Kidney capillary endothelial cell (primary cell): ENCODE measurements around the gene DTHD1.

ENCODE experiments used
- DNase-seq: peaks from one replicate; pipeline ENCODE4 v3.0.0-alpha.2; 2018; ENCODE audit warnings: low spot score

Gene DTHD1

DNA sequence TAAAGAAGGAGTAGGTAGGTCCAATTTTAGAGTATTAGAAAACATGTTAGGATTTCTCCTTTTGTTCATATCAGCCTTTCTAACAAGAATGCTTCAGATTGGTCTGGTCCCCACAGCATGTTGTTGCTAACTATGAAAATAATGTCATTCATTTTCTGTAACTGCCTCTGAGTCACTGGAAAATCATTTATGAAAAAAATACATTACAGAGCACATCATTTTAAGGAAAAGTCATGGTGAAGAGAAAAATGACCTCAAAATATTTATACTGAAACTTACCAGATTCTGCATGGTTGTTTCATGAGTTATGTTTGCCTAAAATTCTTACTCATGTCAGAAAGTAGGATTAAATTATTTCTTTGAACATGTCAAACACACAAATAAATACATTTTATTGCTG lies 35.2 kb downstream of the DTHD1 start:
- no peak for DNase-seq

DNA sequence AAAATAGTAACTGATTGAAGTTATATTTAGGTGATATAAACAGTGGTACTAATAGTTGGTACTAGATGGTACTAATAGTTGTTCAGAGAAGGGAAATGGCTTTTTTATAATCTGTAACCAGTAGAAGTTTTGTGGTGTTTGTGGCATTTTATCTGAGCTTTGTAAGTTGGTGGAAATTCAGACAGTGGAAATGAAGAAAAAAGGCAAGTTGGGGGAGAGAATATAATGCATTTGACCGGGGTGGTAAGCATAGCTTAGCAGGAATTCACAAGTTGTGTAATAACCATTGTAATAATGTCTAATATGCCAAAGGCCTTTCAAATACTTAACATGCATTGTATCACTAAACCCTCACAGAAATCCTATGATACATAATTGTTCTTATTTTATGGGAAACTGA lies 36.3 kb downstream of the DTHD1 start:
- no peak for DNase-seq

DNA sequence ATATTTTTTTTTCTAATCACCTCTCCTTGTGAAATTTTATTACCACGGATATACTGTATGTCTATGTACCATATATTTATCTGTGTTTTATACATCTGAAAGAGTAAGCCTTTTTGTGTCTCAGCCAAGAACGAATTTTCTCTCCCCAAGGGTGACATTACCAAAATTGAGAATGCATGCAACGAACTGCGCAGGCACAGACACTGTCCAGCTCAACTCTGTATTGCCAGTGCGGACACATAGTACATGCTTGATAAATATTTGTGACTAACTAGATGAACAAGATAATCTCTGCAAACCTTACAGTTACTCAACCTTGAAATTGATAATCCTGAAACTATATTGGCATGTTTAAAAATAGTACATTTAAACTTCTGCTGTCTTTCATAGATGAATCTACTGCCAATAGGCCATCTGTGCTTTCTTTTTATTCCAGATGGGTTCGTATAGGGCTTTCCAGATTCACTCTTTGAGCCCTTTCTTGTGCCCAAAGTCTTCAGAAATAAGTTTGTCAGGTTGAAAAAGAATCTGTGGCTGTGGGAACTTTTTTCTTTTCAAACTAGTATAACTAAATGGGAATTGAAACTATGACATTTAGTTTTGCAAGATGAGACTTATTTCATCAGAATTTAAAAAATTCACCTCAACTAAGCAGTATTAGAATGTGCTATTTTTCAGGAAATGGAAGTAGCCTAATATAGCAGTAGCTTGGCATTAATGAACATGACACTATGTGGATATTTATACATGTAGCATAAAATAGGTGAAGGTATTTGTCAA lies 38.9 kb downstream of the DTHD1 start:
- no peak for DNase-seq

DNA sequence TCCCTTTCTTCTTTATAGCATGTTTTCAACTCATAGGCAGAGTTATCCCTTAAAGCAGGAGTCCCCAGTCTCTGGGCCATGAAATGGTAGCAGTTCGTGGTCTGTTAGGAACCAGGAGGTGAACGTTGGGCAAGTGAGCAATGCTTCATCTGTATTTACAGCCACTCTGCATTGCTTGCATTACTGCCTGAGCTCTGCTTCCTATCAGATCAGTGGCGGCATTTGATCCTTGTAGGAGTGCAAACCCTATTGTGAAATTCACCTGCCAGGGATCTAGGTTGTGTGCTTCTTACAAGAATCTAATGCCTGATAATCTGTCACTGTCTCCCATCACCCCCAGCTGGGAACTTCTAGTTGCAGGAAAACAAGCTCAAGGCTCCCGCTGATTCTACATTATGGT lies 39.8 kb downstream of the DTHD1 start:
- DNase-seq = no peak

DNA sequence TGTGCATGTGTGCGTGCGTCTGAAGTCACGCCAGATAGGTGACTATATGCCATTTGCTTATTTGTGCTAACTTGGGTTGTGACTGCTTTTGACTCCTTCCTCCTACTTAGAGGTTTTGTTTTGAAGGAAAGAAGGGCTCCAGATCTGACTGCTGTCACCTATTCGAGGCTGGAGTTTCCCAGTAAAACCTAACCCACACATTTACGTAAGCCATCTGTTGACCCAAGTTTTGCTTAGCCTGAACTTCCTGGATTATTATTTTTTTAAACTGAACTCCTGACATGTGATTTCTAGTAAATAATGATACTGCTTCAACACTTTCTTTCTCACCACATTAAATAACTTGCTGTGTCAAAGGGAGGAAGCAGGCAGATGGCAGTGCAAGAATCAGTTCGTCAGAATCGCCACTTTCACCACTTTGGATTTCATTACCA lies 41.5 kb downstream of the DTHD1 start:
- no peak for DNase-seq

DNA sequence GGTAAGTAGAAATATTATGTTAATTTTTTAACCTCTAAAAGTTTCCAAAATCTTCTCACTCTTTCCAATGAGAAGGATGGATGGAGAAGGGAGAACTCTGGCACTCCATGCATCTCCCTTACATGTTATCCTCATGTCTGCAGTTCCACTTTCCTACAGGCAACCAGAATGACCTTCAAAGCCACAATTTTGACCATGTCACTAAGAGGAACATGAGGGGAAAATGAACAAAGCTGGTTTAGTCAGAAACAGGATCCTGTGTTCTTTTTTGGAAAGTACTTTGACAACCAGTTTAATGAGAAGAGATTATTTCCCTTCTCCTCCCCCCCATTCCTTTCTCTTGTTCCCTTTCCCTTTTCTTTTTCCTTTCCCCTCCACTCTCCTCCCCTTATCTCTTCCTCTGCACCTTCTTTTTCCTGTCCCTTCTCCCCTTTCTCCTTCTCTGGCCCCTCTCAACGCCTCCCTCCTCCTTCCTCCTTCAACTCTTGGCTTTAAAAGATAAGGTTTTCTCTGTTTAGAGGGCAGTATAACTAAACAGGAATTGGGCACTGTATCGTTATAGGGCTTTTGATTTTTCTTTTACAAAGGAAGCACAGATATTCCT lies 42.5 kb downstream of the DTHD1 start:
- DNase-seq = no peak

DNA sequence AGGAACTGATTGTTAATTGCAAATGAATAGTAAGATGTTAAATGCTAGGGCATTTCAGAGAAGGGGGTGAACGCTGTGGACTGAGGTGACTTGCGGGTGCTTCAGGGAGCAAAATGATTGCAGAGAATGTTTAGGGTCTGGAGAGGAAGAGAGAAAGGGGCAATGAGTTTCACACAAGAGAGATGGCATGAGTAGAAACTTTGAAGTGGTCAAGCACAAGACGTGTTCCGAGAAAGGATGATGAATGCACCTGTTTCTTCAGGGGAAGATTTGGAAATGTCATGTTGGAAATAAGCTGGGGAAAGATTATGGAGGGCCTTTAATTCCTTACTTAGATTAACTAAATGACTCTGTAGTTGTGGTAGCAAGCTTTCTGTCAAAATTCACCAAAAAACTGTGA lies 43.4 kb downstream of the DTHD1 start:
- no peak for DNase-seq

DNA sequence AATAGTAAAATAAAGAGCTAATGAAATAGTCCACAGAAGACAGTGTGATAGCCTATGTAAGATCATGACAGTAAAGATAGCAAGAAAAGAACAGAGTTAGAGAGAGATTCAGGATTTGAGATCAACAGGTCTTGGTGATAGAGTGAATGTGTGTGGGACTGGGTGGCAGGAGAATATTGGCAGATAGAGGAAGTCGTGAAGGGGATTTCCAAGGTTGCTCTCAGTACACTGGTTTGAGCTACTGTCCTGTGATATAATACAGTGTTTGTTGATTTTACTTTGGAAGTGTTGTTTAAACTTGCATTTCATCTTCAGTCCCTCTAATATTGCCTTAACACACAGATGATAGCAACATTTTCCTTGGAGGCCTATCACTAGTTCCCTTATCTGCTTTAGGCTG lies 44.1 kb downstream of the DTHD1 start:
- no peak for DNase-seq

DNA sequence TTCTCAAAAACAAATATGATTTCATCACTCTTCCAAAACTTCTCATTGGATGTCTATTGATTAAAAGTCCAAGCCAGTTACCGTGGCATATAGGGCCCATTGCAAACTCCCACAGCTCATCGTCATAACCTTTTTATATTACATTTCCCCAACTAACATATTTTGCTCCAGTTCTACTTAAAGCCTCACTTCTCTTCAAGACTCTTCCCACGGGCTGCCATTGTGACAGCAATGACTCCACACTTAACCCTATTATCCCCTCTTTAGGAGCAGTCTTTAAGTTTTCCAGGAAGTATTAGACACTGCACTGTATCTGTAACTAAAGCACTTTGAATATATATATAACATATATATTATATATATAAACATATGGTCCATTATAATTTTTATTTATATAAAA lies 44.5 kb downstream of the DTHD1 start:
- DNase-seq = no peak

DNA sequence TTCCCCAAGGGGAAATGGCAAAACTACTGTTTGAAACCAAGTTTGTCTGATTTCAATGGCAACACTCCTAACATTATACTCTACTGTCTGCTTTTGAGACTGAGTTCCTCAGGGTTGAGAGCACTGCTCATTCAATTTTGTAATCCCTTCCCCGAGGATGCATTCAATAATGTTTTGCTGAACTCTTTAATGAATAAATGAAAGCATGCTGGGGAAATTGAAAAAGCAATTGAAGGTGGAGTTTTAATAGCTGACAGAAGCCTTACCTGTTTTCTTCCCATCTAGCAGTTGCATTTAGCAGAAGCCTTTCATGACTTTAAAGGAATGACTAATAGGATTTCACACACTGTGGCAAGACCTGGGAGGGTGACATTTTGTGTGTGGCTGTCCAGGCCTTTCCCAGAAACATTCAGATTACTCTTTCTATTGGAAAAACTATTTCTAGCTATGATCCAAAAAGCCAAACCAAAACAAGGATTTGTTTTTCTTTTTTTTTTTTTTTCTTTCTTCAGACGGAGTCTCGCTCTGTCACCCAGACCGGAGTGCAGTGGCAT lies 45.1 kb downstream of the DTHD1 start:
- no peak for DNase-seq

DNA sequence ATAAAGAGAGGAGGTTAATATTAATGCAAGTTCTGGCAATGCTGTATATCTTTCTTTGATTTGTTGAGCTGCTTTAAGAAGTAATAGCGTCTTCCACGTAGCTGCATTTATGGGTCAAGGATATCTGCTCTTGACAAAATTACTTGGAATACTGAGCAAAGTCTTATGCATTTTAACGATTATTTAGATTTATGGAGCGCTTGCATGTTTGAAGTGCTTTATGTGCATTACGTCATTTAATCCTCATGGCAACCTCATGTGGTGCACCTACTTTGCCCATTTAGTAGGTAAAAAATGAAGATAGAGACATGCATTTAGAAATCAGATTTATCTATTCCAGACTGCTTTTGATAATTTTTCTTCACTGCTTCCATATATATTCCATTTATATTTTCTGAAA lies 46.0 kb downstream of the DTHD1 start:
- no peak for DNase-seq

DNA sequence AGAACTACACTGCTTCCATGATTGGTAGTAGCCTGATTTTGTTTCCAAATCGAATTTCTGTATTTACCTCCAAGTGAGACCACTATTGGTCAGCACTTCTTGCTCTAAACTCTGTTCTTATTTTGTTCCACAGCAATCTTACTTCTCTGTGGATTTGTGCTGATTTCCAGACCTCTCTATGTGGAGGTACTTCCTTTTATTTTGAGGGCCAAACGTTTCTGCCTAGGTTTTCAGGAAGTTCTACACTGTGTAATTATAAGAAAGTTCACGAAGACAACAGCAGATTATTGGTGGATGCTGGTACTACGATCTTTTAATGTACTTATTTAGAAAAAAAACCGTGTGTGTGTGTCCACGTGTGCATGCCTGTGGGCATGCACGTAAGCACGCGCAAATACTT lies 46.7 kb downstream of the DTHD1 start:
- DNase-seq = no peak

DNA sequence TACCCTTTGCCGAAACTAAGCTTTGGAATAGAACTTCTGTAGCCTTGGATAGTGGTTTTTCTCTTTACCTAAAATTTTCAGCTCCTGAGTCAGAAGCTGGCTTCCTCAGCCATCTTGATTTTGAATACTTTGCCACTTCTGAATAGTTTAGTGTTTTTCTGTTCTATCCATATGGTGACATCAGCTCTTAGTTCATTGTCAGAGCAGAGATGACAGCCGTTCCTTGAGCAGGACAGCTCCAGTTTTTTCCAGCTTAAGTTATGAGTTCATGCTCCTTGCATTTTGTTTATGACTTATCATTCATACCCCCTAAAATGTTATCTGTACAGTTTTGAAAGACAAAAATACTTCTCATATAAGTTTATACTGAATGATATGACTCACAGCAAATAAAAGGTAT lies 47.8 kb downstream of the DTHD1 start:
- no peak for DNase-seq

DNA sequence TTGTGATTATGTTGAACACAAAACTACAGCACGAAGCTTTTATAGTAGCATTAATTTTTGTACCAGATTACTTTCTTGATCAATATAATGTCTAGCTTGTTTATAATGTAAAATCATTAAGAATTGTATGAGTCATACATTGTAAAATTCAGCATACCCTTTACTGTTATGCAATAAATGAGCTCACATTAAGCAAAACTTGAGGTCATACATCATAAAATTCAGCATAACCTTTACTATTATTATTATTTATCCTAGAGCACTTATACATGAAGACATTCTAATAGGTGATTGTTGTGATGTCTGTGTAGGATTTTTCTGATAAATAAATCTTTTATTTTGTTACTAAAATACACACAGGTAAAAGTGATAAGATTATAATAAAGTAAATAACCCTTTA lies 49.4 kb downstream of the DTHD1 start:
- no peak for DNase-seq

DNA sequence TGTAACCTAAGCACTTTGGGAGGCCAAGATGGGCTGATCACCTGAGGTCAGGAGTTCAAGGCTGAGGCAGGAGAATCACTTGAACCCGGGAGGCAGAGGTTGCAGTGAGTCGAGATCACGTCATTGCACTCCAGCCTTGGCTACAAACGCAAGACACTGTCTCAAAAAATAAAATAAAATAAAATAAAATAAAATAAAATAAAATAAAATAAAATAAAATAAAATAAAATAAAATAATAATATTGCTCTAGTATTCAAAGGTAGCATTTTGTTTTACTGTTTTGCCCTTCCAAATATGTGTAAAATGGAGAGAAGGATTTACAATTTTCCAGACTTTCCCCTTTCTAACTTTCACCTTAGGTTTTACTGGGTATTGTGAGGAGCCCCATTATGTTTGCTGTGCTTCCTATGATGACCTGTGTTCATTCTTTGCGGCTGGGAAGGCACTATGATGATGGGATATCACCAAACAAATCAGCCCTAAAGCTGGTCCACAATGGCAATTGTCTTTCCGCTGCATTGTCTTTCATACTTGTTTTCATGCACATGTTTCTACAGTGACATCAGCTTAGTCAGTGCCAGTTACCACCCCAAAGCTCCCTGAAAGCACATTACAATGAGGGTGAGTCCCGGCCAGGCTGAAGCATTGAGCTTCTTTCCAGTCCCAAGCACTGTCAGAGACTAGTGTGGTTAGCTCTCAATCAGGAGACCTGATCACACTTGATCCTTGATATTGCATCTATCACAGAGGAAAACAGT lies 50.8 kb downstream of the DTHD1 start:
- no peak for DNase-seq

DNA sequence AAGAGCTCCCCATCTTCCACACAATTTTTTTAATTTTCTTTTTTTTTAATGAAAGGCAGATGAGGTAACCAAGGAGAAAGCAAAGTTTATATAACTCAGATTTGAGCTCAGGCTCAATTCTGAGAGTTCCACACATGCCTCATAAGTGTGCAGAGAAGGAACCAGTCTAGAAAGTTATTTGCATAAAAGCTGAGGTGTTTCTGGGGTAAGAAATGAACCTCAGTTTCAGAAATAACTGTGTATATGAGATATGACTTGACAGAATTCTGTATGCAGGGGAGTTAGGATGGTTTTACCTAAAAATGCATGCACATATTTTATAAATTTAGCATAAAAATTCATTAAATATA lies 51.3 kb downstream of the DTHD1 start:
- DNase-seq = no peak

DNA sequence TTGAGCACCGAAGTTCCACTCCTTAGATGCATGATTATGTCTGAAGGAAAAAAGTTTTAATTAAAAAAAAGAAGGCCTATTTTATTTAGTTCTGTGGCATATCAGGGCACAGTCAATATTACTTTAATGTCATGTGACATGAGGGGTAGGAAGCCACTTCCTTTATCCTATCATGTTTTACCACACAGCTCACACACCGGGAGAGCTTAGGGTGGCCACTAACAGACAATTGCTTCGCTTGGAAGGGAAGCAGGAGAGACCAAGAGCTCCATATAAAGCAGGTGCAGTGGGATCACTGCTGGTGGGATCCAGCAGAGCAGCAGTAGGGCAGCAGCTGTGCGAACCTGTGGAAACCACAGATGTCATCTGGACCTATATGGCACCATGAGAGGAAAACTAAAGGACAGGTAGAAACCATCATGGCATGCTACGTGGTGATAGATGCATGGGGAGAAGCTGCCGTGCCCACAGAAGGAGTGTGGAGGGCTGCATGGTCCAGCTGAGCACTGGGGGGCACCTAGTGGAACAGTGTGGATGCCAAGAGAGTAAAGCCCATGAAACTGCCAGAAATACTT lies 52.0 kb downstream of the DTHD1 start:
- DNase-seq = no peak

DNA sequence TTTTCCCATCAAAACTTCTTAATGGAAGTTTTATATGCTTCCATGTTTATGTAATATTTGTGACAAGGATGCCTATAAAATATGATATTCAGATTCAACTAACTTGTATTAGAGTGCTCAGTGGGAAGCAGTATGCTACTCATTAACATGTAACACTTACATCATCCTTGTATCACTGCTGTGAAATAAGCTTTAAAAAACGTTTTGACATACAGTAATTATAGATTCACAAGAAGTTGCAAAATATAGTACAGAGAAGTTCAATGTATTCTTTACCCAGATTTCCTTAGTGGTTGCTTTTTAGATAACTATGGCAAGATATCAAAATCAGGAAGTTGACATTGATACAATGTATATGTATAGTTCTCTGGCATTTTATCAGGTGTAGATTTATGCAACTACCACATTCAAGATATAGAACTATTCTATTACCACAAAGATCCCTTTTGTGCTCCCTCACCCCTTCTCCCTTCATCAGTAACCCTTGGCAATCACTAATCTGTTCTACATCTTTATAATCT lies 56.3 kb downstream of the DTHD1 start:
- DNase-seq = no peak

DNA sequence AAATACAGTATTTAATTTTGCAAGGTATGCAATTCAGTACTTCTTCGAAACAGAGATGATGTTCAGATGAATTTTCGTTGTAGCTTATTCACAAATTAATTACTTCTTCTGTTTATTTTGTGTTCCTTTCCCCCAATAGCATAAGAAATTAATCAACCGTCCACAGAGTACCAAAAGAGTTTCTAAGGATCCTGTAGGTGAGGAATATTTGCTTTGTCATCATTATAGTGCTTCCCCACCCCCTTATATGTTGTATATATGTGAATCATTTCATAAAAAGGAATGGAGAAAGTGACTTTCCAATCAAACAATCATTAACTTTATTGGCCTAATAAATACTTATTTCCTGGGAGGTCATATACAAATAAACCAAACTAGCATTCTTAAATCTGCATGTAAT lies 57.6 kb downstream of the DTHD1 start:
- DNase-seq = no peak

DNA sequence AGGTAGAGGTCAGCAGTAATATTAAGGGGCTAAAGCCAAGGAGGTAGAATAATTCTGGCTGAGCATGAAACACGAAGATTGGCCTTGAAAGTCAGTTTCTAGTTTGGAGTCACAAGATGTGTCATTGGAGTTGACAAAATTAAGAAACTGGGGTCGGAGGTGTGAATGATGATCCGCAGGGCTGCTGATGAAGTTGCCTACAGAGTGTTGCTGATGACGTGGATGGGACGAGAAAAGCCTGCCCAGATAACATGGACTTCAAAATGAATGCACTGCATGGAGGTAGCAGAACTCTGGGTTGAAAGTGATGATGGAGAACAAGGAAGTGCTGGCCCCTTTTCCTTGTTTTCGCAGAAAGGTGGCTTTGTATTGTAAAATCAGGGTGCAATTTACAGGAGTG lies 60.5 kb downstream of the DTHD1 start:
- DNase-seq = no peak

DNA sequence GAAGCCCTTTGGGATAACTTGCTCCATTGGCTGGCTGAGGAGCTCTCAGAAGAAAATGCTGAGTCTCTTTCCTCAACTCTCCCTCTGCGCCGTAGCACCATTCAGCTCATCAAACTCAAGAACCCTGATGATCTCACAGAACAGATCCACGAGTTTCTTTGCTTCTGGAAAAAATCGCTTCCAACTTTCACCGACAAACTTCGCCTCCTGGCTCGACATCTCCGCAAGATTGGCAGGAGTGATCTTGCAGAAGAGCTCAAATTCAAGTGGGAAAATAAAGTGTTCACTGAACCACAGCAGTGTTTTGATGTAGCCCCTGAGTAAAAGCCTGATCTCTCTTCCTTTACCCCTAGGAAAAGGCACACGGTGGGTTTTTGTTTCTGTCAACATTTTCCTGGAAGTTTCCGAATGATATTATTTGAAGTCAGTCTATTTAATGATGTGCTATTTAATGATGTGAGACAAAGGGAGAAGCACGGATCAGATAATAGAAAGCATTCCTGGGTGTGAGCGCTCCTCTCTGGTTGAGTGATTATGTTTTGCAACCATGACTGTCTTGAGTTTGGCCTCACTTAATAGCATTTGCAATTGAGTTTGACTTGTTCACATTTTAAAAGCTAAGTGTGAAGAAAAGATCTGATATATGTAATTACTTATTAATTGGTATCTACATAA lies 62.2 kb downstream of the DTHD1 start:
- DNase-seq = no peak

DNA sequence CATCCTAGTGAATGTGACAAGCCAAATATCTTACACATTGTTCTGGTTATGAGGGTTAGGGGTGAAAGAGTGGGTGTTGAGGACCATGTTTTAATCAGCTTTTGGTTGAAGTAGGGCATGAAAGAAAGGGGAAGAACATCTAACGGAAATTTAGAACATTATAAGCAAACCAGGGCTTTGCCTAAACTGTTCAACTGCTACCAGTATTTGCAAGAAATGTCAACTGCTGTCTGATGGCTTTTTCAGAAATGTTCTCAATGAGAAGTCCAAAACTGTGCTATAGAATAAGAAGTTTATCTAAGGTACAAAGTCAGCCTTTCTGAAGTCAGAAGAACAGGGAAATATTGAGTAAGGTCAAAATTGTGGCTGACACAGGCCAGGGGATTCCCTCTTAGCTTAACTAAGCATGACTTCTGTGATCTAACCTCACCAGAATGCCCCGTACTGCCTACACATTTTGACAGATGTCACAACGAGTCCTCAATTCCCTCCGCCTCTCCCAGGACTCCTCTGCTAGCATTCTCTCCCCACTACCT lies 67.1 kb downstream of the DTHD1 start:
- no peak for DNase-seq
